GM13976 (cell line): ENCODE measurements around the gene ANKRD61.

Experiments used
- DNase-seq: peaks from one replicate; pipeline ENCODE4 v3.0.0; 2012; ENCODE audit warnings: low spot score
- CTCF ChIP-seq: IDR thresholded peaks from 2 replicates; pipeline ENCODE4 v1.5.1; 2012; ENCODE audit warnings: borderline replicate concordance, mild to moderate bottlenecking; ENCODE audit not compliant: insufficient read depth; ENCODE audit errors: extremely low read depth, missing control alignments, control extremely low read depth
- in situ Hi-C: fragments of 300-500 bp; cut with MboI; formaldehyde crosslinking; loops from one replicate; pipeline ENCODE4 v1.12.0; 2022; ENCODE audit warnings: low sequenced_read_pairs, mixed read lengths, inconsistent platforms; ENCODE audit not compliant: unreplicated experiment

The ANKRD61 gene

GRCh38 chr7:6011541-6011940 lies 19.6 kb upstream of the ANKRD61 start:
- in situ Hi-C loops = no loop called here
- TF ChIP-seq CTCF = no peak
- no peak for DNase-seq

- in situ Hi-C loops = no loop called here
- no peak for TF ChIP-seq CTCF
- no peak for DNase-seq
Measured at GRCh38 chr7:6012355-6013104, 18.6 kb upstream of the ANKRD61 start.

GRCh38 chr7:6015917-6016652 lies 15.1 kb upstream of the ANKRD61 start:
- no peak for TF ChIP-seq CTCF
- in situ Hi-C loops = no loop called here
- no peak for DNase-seq

GRCh38 chr7:6016653-6016966 lies 14.6 kb upstream of the ANKRD61 start:
- in situ Hi-C loops = no loop called here
- DNase-seq = no peak
- TF ChIP-seq CTCF = no peak

GRCh38 chr7:6020371-6021286 lies 10.5 kb upstream of the ANKRD61 start:
- no peak for TF ChIP-seq CTCF
- DNase-seq = no peak
- in situ Hi-C loops = no loop called here

- DNase-seq = no peak
- no peak for TF ChIP-seq CTCF
- in situ Hi-C loops = no loop called here
Measured at GRCh38 chr7:6022707-6023106, 8.5 kb upstream of the ANKRD61 start.
